Neural cell (in vitro differentiated cells): Measurements from ENCODE around the gene HPRT1. TPM values are rescaled to one million over a fixed set of nuclear protein-coding genes. Genes with fewer than 3 reads are reported as not detected.

ENCODE experiments used
- H2AFZ ChIP-seq: fragments of 200-600, 300-800 bp; sonication (generic), shearing (Covaris generic); 2 replicates; pipeline ENCODE4 v1.6.0; 2014; ENCODE audit warnings: low read depth, mild to moderate bottlenecking, antibody characterized with exemption, low read length, moderate library complexity
- H3F3A ChIP-seq: fragments of 200-600 bp; shearing (Covaris generic); 2 replicates; pipeline ENCODE4 v1.6.1; 2016; ENCODE audit warnings: mild to moderate bottlenecking, moderate library complexity, mixed read lengths, antibody characterized with exemption, low read length; ENCODE audit not compliant: insufficient read depth, poor library complexity, severe bottlenecking
- H3K27ac ChIP-seq: fragments of 200-600, 300-800 bp; sonication (generic), shearing (Covaris generic); 2 replicates; pipeline ENCODE4 v1.5.1; 2014; ENCODE audit warnings: mild to moderate bottlenecking, low read length, moderate library complexity
- H3K27me3 ChIP-seq: fragments of 300-800, 200-600 bp; sonication (generic), shearing (Covaris generic); 2 replicates; pipeline ENCODE4 v1.6.0; 2014; ENCODE audit warnings: mild to moderate bottlenecking, low read depth, low read length, moderate library complexity; ENCODE audit not compliant: insufficient read depth
- H3K36me3 ChIP-seq: fragments of 300-800, 200-600 bp; sonication (generic), shearing (Covaris generic); 2 replicates; pipeline ENCODE4 v1.5.1; 2014; ENCODE audit warnings: mild to moderate bottlenecking, antibody characterized with exemption, low read length, moderate library complexity; ENCODE audit not compliant: insufficient read depth
- H3K4me2 ChIP-seq: fragments of 300-800, 200-600 bp; sonication (generic), shearing (Covaris generic); 2 replicates; pipeline ENCODE4 v1.6.0; 2014; ENCODE audit warnings: mild to moderate bottlenecking, low read length
- H3K4me3 ChIP-seq: fragments of 300-800, 200-600 bp; sonication (generic), shearing (Covaris generic); 2 replicates; pipeline ENCODE4 v1.5.1; 2014; ENCODE audit warnings: mild to moderate bottlenecking, low read length, moderate library complexity
- H3K79me2 ChIP-seq: fragments of 200-600 bp; shearing (Covaris generic); replicated peaks from 2 replicates; pipeline ENCODE4 v1.6.0; 2014; ENCODE audit warnings: mild to moderate bottlenecking, low read length, moderate library complexity; ENCODE audit not compliant: insufficient read depth
- H3K9ac ChIP-seq: fragments of 300-800, 200-600 bp; sonication (generic), shearing (Covaris generic); 2 replicates; pipeline ENCODE4 v1.6.1; 2016; ENCODE audit warnings: mild to moderate bottlenecking, low read length, mixed read lengths
- H3K9me2 ChIP-seq: fragments of 200-600 bp; shearing (Covaris generic); 2 replicates; pipeline ENCODE4 v1.6.1; 2016; ENCODE audit warnings: mild to moderate bottlenecking, low read length, mixed read lengths; ENCODE audit not compliant: insufficient read depth
- H3K9me3 ChIP-seq: fragments of 200-600, 300-800 bp; sonication (generic), shearing (Covaris generic); 2 replicates; pipeline ENCODE4 v1.6.1; 2016; ENCODE audit warnings: mild to moderate bottlenecking, mixed run types, low read length, moderate library complexity, mixed read lengths
- H4K20me1 ChIP-seq: fragments of 200-600 bp; shearing (Covaris generic); 2 replicates; pipeline ENCODE4 v1.6.1; 2016; ENCODE audit warnings: mild to moderate bottlenecking, mixed run types; ENCODE audit not compliant: insufficient read depth
- EP300 ChIP-seq: fragments of 450-650 bp; conservative IDR thresholded peaks from 2 replicates; pipeline ENCODE4 v1.6.1; 2014; ENCODE audit warnings: antibody characterized with exemption, mild to moderate bottlenecking, moderate library complexity; ENCODE audit not compliant: poor library complexity, severe bottlenecking
- EZH2 ChIP-seq: fragments of 200-600, 300-800 bp; shearing (Covaris generic), sonication (generic); IDR thresholded peaks from 2 replicates; pipeline ENCODE4 v1.6.1; 2014; ENCODE audit warnings: antibody characterized with exemption, low read length, borderline replicate concordance, mild to moderate bottlenecking; ENCODE audit not compliant: insufficient read depth, poor library complexity, severe bottlenecking
- MXI1 ChIP-seq: fragments of 450-650 bp; conservative IDR thresholded peaks from 2 replicates; pipeline ENCODE4 v1.6.1; 2014; ENCODE audit warnings: antibody characterized with exemption, mild to moderate bottlenecking; ENCODE audit not compliant: poor library complexity, severe bottlenecking
- POLR2AphosphoS5 ChIP-seq: IDR thresholded peaks from 2 replicates; pipeline ENCODE4 v1.6.1; 2012
- RAD21 ChIP-seq: fragments of 450-650 bp; conservative IDR thresholded peaks from 2 replicates; pipeline ENCODE4 v1.6.1; 2014; ENCODE audit warnings: antibody characterized with exemption, mild to moderate bottlenecking, moderate library complexity
- SMC3 ChIP-seq: fragments of 450-650 bp; conservative IDR thresholded peaks from 2 replicates; pipeline ENCODE4 v1.6.1; 2014; ENCODE audit warnings: antibody characterized with exemption, mild to moderate bottlenecking, moderate library complexity; ENCODE audit not compliant: poor library complexity
- TAF1 ChIP-seq: IDR thresholded peaks from 2 replicates; pipeline ENCODE4 v1.6.1; 2012; ENCODE audit warnings: low read depth
- polyA plus RNA-seq: library from polyadenylated mRNA; depleted of rRNA; stranded (reverse); fragments of >200 nt; gene quantifications from 2 replicates; pipeline ENCODE4 v1.2.3, GENCODE V29; 2014
- TF ChIP-seq, protein P1 (sequence below): fragments of 450-650 bp; IDR thresholded peaks from 2 replicates; pipeline ENCODE4 v1.5.1; 2014; ENCODE audit warnings: antibody characterized with exemption, mild to moderate bottlenecking, moderate library complexity; ENCODE audit not compliant: poor library complexity, severe bottlenecking
- TF ChIP-seq, protein P2 (sequence below): IDR thresholded peaks from 2 replicates; pipeline ENCODE4 v1.6.1; 2012; ENCODE audit warnings: borderline replicate concordance

Gene HPRT1
- polyA plus RNA-seq, 1 donor from 2014 or later, result 10.1 TPM

DNA sequence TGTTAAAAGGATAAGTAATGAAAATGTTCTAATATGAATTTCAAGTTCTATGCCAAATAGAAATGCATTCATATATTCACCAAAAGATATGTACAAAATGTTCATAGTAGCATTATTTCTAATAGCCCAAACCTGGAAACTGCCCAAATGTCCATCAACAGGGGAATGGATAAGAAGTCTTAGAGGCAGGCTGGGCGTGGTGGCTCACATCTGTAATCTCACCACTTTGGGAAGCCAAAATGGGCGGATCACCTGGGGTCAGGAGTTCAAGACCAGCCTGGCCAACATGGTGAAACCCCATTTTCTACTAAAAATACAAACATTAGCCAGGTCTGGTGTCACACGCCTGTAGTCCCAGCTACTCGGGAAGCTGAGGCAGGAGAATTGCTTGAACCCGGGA is 2.3 kb upstream of the HPRT1 start:
- no peak overlapping the region for H3K27ac ChIP-seq
- no peaks in the 10 kb centered on the region for H4K20me1 ChIP-seq
- peaks cover 4% of the 10 kb centered on the region for H3K79me2 ChIP-seq
- H3K36me3 ChIP-seq, result no peaks in the 10 kb centered on the region
- H3K27me3 ChIP-seq, result no peaks in the 10 kb centered on the region
- no peak overlapping the region for H3K4me2 ChIP-seq
- no peak overlapping the region for H3K9ac ChIP-seq
- H3K9me2 ChIP-seq, result no peaks in the 10 kb centered on the region
- H2AFZ ChIP-seq, result no peak overlapping the region
- no peak for TF ChIP-seq EP300
- no peaks in the 10 kb centered on the region for H3F3A ChIP-seq
- no peaks in the 10 kb centered on the region for H3K9me3 ChIP-seq
- no peak overlapping the region for H3K4me3 ChIP-seq

- Histone ChIP-seq H3F3A (no peaks in the 10 kb centered on the region), H3K9me2 (no peaks in the 10 kb centered on the region), H3K36me3 (no peaks in the 10 kb centered on the region), H3K9ac (peak overlapping the region; percentile 49), H3K27me3 (no peaks in the 10 kb centered on the region), H2AFZ (no peak overlapping the region), H3K4me2 (no peak overlapping the region), H3K27ac (no peak overlapping the region), H3K9me3 (no peaks in the 10 kb centered on the region), H3K4me3 (peak overlapping the region; percentile 70), H4K20me1 (no peaks in the 10 kb centered on the region), H3K79me2 (peaks cover 4% of the 10 kb centered on the region)
- TF ChIP-seq SMC3, result no peak
Measured at GRCh38 chrX:134459683-134460004, 321 bp upstream of the HPRT1 start.

DNA sequence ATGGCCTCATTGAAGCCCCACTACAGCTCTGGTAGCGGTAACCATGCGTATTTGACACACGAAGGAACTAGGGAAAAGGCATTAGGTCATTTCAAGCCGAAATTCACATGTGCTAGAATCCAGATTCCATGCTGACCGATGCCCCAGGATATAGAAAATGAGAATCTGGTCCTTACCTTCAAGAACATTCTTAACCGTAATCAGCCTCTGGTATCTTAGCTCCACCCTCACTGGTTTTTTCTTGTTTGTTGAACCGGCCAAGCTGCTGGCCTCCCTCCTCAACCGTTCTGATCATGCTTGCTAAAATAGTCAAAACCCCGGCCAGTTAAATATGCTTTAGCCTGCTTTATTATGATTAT is 876 bp downstream of the HPRT1 start:
- no peaks in the 10 kb centered on the region for H3K9me3 ChIP-seq
- TF ChIP-seq TAF1, result no peak
- TF ChIP-seq SMC3, result no peak
- TF ChIP-seq, protein P1, sequence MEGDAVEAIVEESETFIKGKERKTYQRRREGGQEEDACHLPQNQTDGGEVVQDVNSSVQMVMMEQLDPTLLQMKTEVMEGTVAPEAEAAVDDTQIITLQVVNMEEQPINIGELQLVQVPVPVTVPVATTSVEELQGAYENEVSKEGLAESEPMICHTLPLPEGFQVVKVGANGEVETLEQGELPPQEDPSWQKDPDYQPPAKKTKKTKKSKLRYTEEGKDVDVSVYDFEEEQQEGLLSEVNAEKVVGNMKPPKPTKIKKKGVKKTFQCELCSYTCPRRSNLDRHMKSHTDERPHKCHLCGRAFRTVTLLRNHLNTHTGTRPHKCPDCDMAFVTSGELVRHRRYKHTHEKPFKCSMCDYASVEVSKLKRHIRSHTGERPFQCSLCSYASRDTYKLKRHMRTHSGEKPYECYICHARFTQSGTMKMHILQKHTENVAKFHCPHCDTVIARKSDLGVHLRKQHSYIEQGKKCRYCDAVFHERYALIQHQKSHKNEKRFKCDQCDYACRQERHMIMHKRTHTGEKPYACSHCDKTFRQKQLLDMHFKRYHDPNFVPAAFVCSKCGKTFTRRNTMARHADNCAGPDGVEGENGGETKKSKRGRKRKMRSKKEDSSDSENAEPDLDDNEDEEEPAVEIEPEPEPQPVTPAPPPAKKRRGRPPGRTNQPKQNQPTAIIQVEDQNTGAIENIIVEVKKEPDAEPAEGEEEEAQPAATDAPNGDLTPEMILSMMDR, result no peak
- no peak for TF ChIP-seq EZH2
- no peak for TF ChIP-seq RAD21
- TF ChIP-seq MXI1, result no peak
- TF ChIP-seq EP300, result no peak
- TF ChIP-seq, protein P2, sequence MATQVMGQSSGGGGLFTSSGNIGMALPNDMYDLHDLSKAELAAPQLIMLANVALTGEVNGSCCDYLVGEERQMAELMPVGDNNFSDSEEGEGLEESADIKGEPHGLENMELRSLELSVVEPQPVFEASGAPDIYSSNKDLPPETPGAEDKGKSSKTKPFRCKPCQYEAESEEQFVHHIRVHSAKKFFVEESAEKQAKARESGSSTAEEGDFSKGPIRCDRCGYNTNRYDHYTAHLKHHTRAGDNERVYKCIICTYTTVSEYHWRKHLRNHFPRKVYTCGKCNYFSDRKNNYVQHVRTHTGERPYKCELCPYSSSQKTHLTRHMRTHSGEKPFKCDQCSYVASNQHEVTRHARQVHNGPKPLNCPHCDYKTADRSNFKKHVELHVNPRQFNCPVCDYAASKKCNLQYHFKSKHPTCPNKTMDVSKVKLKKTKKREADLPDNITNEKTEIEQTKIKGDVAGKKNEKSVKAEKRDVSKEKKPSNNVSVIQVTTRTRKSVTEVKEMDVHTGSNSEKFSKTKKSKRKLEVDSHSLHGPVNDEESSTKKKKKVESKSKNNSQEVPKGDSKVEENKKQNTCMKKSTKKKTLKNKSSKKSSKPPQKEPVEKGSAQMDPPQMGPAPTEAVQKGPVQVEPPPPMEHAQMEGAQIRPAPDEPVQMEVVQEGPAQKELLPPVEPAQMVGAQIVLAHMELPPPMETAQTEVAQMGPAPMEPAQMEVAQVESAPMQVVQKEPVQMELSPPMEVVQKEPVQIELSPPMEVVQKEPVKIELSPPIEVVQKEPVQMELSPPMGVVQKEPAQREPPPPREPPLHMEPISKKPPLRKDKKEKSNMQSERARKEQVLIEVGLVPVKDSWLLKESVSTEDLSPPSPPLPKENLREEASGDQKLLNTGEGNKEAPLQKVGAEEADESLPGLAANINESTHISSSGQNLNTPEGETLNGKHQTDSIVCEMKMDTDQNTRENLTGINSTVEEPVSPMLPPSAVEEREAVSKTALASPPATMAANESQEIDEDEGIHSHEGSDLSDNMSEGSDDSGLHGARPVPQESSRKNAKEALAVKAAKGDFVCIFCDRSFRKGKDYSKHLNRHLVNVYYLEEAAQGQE, result no peak
- no peak for TF ChIP-seq POLR2AphosphoS5
- no peaks in the 10 kb centered on the region for H3F3A ChIP-seq
- H2AFZ ChIP-seq, result peak overlapping the region; percentile 8
- H4K20me1 ChIP-seq, result no peaks in the 10 kb centered on the region
- H3K9me2 ChIP-seq, result no peaks in the 10 kb centered on the region
- H3K4me2 ChIP-seq, result peak overlapping the region; percentile 25
- H3K4me3 ChIP-seq, result peak overlapping the region; percentile 70
- H3K79me2 ChIP-seq, result peaks cover 4% of the 10 kb centered on the region
- H3K36me3 ChIP-seq, result no peaks in the 10 kb centered on the region
- peak overlapping the region; percentile 64 for H3K9ac ChIP-seq
- no peak overlapping the region for H3K27ac ChIP-seq
- H3K27me3 ChIP-seq, result no peaks in the 10 kb centered on the region
